Activated T-helper 2 cell treated with anti-CD3 and anti-CD28 coated beads, Interferon-gamma antibody, Interleukin-2, Interleukin-4, amounts not matched to agents 10 μg/mL and 5 μg/mL and 100 μg/mL, durations not matched to agents 14 hours and 24 hours and 36 hours (primary cell): ENCODE measurements around the gene OR5T1. TPM values are rescaled to one million over a fixed set of nuclear protein-coding genes. Genes with fewer than 3 reads are reported as not detected.

ENCODE experiments used
- DNase-seq: peaks from one replicate; pipeline ENCODE4 v3.0.0; 2021; ENCODE audit warnings: low spot score
- H3K27ac Mint-ChIP-seq: one replicate; pipeline ENCODE4 v1.8.0; 2021; ENCODE audit warnings: mixed read lengths
- H3K27me3 Mint-ChIP-seq: one replicate; pipeline ENCODE4 v1.8.0; 2021; ENCODE audit warnings: low read depth, mixed read lengths
- H3K36me3 Mint-ChIP-seq: one replicate; pipeline ENCODE4 v1.8.0; 2021; ENCODE audit warnings: low read depth, mixed read lengths
- H3K4me1 Mint-ChIP-seq: one replicate; pipeline ENCODE4 v1.8.0; 2021; ENCODE audit warnings: low read depth, mixed read lengths
- H3K4me3 Mint-ChIP-seq: one replicate; pipeline ENCODE4 v1.8.0; 2021; ENCODE audit warnings: low read depth, mild to moderate bottlenecking, moderate library complexity, mixed read lengths
- H3K9me3 Mint-ChIP-seq: one replicate; pipeline ENCODE4 v1.8.0; 2021; ENCODE audit warnings: mixed read lengths
- intact Hi-C: fragments of 100-400 bp; cut with micrococcal nuclease; formaldehyde crosslinking; loops from one replicate; pipeline ENCODE4 v1.15.1; 2023
- total RNA-seq: library from RNA; stranded (reverse); gene quantifications from 2 replicates; pipeline ENCODE4 v1.2.3, GENCODE V29; 2022

OR5T1 gene
- total RNA-seq: not detected in 2 replicates

DNA sequence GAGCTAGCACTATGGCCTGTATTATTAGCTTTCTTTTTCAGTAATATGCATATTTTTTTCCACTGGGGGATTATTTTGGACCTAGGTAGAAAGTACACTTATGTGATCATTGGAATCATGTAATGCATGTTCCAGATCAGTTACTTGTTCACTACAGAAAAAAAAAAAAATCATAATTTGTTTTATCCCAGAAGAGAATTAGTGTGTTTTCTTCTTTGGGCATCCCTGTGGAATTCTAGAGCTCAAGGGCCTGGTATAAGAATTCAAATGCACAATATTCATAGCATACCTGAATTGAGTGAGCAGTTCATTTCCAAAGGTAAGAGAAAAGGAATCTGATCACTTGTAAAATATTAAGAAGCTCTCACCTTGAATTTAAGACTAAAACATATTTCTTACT, at the start of gene OR5T1:
Gene OR5T1, plus strand, starts transcription at position 301 of the 400 bp plus-strand sequence. CDS start 1,485 bp downstream, outside the sequence.
- Mint-ChIP-seq H3K4me1 (no peaks in the 10 kb centered on the region), H3K27me3 (no peaks in the 10 kb centered on the region), H3K4me3 (no peak within 1 kb of the TSS), H3K9me3 (peaks cover 41% of the 10 kb centered on the region), H3K27ac (no peak within 1 kb of the TSS), H3K36me3 (no peaks in the 10 kb centered on the region)
- no peak for DNase-seq
- intact Hi-C loops: no loop called here

DNA sequence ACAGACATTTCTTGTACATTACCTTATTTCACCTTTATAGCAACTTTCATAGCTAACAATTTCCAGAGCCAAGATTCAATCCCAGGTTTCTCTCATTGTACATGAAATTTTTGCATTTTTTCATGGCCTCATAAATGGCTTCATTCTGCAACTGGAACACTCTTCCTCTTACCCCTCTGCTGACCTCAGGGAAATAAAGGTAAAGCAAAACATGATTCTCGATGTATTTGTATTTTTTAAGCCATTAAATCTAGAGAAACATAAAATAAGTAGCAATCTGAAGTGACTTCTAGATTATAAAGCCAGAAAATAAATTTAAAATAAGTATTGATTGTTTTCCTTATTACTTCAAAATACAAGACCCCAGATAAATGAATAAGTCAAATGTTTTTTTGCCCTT, 39.8 kb upstream of the OR5T1 start, which contains the start of gene OR5T2:
Gene OR5T2, minus strand, starts transcription at position 101 of the 400 bp plus-strand sequence. CDS start 1,193 bp downstream, outside the sequence.
- Mint-ChIP-seq H3K36me3 (no peaks in the 10 kb centered on the region), H3K4me3 (no peak within 1 kb of the TSS), H3K27ac (no peak within 1 kb of the TSS), H3K4me1 (no peaks in the 10 kb centered on the region), H3K27me3 (no peaks in the 10 kb centered on the region), H3K9me3 (peaks cover 41% of the 10 kb centered on the region)
- no peak for DNase-seq
- intact Hi-C loops: no loop called here

DNA sequence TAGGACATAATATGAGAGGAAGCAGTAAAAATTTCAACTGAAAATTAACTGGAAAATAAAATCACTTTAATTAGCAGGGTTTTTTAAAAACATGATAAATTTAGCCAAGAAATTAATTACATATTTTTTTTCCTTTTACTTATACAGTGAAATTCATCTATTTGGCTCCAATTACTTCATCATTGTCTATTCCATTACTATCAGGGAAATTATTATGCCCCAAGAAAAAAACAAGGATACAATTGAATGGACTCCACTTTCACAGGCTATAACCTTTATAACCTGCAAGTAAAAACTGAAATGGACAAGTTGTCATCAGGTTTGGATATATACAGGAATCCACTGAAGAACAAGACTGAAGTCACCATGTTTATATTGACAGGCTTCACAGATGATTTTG, 22.0 kb upstream of the OR5T1 start, which contains the start of gene OR5T3:
Gene OR5T3, plus strand, starts transcription at position 301 of the 400 bp plus-strand sequence. Its CDS starts 0 bp downstream, at position 301.
- intact Hi-C loops: no loop called here
- Mint-ChIP-seq H3K4me1 (no peaks in the 10 kb centered on the region), H3K9me3 (peaks cover 49% of the 10 kb centered on the region), H3K27me3 (no peaks in the 10 kb centered on the region), H3K27ac (no peak within 1 kb of the TSS), H3K4me3 (no peak within 1 kb of the TSS), H3K36me3 (no peaks in the 10 kb centered on the region)
- no peak for DNase-seq

DNA sequence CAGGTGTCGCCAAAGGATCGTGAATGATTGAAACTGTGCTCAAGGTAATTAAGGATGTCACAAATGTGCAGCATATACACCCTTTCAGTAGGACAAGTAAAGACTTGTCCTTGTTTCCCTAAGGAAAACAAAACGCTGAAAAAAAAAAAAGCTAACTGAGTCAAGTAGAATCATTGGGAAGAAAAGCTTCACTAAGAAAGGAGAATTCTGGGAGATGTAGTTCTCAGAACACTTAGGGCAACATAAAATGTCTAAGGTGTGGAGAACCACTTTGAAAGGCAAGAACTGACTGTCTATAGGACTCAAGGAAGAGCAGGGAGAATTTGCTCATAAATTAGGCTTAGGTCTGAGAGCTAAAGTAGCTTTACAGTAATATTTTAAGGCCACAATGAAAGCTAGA, 2.9 kb upstream of the OR5T1 start:
- Mint-ChIP-seq H3K27ac (no peak overlapping the region), H3K36me3 (no peaks in the 10 kb centered on the region), H3K9me3 (peaks cover 43% of the 10 kb centered on the region), H3K4me3 (no peak overlapping the region), H3K27me3 (no peaks in the 10 kb centered on the region), H3K4me1 (no peaks in the 10 kb centered on the region)
- intact Hi-C loops: no loop called here
- no peak for DNase-seq

DNA sequence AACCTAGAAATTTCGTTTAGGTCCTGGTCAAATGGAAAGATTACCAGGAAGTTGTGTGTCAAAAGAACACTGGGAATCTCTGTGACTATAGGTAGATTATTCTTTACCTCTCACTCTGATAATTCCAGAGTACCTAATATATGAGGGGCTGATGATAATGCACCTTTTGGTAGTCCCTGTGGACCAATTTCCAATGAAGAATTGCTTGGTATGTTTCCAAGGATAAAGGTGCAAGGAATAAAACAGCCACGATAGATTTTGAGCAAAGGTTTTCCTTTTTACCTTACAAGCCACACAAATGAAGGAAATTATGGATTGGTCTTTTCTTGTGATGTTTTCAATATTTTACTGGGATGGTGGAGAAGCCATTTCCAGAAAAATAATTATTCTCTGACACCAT, 18.2 kb downstream of the OR5T1 start, which contains the start of gene OR8H1:
Gene OR8H1, minus strand, starts transcription at position 101 of the 400 bp plus-strand sequence. CDS start 1,192 bp downstream, outside the sequence.
- intact Hi-C loops: no loop called here
- no peaks in the 10 kb centered on the region for H3K36me3 Mint-ChIP-seq
- no peaks in the 10 kb centered on the region for H3K27me3 Mint-ChIP-seq

DNA sequence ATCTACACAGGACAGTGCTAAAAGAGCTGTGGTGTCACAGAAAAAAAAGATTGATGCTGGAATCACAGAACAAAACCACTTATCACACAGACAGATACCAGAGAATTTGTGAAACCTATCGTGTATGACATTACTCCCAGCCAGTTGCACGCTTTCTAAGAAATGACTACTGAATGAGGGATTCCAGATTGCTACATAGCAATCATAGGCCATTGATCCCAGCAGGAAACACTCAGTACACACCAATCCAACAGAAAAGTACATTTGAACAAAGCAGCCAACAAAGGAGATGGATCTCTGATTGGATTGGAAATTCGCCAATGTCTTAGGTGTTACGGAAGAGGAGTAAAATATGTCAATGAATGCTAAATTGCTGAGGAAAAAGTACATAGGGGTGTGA, 22.9 kb downstream of the OR5T1 start:
- Mint-ChIP-seq H3K4me3 (no peak overlapping the region), H3K27ac (no peak overlapping the region), H3K27me3 (no peaks in the 10 kb centered on the region), H3K36me3 (no peaks in the 10 kb centered on the region), H3K4me1 (no peaks in the 10 kb centered on the region), H3K9me3 (peaks cover 44% of the 10 kb centered on the region)
- DNase-seq: no peak
- intact Hi-C loops: no loop called here

More for the DNA sequence above, 18.2 kb downstream of the OR5T1 start, which contains the start of gene OR8H1:
- Mint-ChIP-seq H3K4me3 (no peak within 1 kb of the TSS), H3K27ac (no peak within 1 kb of the TSS), H3K9me3 (peaks cover 42% of the 10 kb centered on the region), H3K4me1 (no peaks in the 10 kb centered on the region)
- DNase-seq: no peak

DNA sequence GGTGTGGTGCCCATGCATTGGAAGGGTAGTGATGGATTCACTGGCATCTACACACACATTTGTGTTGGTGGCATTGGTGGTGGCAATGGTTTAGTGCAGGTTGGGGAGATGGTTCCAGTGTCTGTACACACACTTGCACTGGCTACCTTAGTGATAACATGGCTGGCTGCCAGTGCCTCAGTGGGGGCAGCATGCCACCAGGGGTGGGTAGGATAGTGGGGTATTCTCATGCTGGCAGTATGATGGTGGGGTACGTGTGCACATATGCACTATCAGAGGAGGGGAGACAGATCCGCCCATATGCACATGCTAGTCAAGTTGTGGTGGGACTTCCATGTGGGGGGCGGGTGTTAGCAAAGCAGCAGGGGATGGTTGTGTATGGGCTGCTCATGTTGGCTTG, 33.9 kb downstream of the OR5T1 start:
- Mint-ChIP-seq H3K4me3 (no peak overlapping the region), H3K36me3 (no peaks in the 10 kb centered on the region), H3K4me1 (no peaks in the 10 kb centered on the region), H3K27me3 (no peaks in the 10 kb centered on the region), H3K9me3 (peaks cover 78% of the 10 kb centered on the region), H3K27ac (no peak overlapping the region)
- no peak for DNase-seq
- intact Hi-C loops: no loop called here

DNA sequence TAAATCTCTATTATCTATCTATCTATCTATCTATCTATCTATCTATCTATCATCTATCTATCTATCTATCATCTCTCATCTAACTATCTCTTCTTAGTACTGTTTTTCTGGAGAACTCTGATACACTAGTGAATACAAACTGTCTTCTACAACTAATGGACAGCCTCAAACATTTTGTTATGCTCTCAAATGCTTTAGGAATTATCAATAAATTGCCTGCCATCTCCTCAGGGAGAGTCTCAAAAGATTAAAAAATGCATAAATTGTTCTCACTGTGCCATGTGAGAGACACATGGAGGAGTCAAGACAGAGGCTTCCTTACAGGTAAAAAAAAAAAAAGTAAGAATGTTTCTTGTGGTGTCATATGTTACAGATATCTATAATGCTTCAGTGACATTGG, 40.9 kb downstream of the OR5T1 start, which contains the start of gene OR8K3:
Gene OR8K3, plus strand, starts transcription at position 301 of the 400 bp plus-strand sequence. CDS start 3,163 bp downstream, outside the sequence.
- no peak for DNase-seq
- no peak within 1 kb of the TSS for H3K4me3 Mint-ChIP-seq
- no peak within 1 kb of the TSS for H3K27ac Mint-ChIP-seq

More for the DNA sequence above, 40.9 kb downstream of the OR5T1 start, which contains the start of gene OR8K3:
- Mint-ChIP-seq H3K4me1 (no peaks in the 10 kb centered on the region), H3K36me3 (no peaks in the 10 kb centered on the region), H3K9me3 (peaks cover 50% of the 10 kb centered on the region), H3K27me3 (no peaks in the 10 kb centered on the region)
- intact Hi-C loops: no loop called here

Other genes with a start within 250 kb of the OR5T1 start
- gene OR5AS1, start 246.5 kb upstream of the OR5T1 start, total RNA-seq: not detected in 2 replicates
- not detected in 2 replicates for gene OR8I2, start 180.8 kb upstream of the OR5T1 start, total RNA-seq
- gene OR8H2, start 170.5 kb upstream of the OR5T1 start, total RNA-seq: not detected in 2 replicates
- not detected in 2 replicates for gene OR8H3, start 151.8 kb upstream of the OR5T1 start, total RNA-seq
- gene OR8J3, start 134.0 kb upstream of the OR5T1 start, total RNA-seq: not detected in 2 replicates
- not detected in 2 replicates for gene OR8K5, start 113.8 kb upstream of the OR5T1 start, total RNA-seq
- not detected in 2 replicates for gene OR5J2, start 97.5 kb upstream of the OR5T1 start, total RNA-seq
- not detected in 2 replicates for gene OR5T2, start 39.9 kb upstream of the OR5T1 start, total RNA-seq
- gene OR5T3, start 21.9 kb upstream of the OR5T1 start, total RNA-seq: not detected in 2 replicates
- gene OR8H1, start 18.1 kb downstream of the OR5T1 start, total RNA-seq: not detected in 2 replicates
- not detected in 2 replicates for gene OR8K3, start 41.0 kb downstream of the OR5T1 start, total RNA-seq
- not detected in 2 replicates for gene OR8K1, start 71.9 kb downstream of the OR5T1 start, total RNA-seq
- gene OR8J1, start 80.1 kb downstream of the OR5T1 start, total RNA-seq: not detected in 2 replicates
- not detected in 2 replicates for gene OR8U1, start 101.5 kb downstream of the OR5T1 start, total RNA-seq
- not detected in 2 replicates for gene OR5AL1, start 138.5 kb downstream of the OR5T1 start, total RNA-seq
- gene OR5M3, start 199.2 kb downstream of the OR5T1 start, total RNA-seq: not detected in 2 replicates
- gene OR5M8, start 217.2 kb downstream of the OR5T1 start, total RNA-seq: not detected in 2 replicates